Parathyroid adenoma (tissue), 2 donors: ENCODE results near the gene ITGA11.

Experiments used
- H2AFZ ChIP-seq: fragments of 300-600 bp; sonication (generic); one replicate; pipeline ENCODE4 v1.7.0; 2017; ENCODE audit warnings: antibody characterized with exemption, mild to moderate bottlenecking
- H3K27ac ChIP-seq: fragments of 300-600 bp; sonication (generic); one replicate; pipeline ENCODE4 v1.7.0; 2017
- H3K27me3 ChIP-seq: fragments of 300-600 bp; sonication (generic); one replicate; pipeline ENCODE4 v1.7.0; 2017; ENCODE audit warnings: low read length; ENCODE audit not compliant: control insufficient read depth, insufficient read depth
- H3K36me3 ChIP-seq: fragments of 300-600 bp; sonication (generic); one replicate; pipeline ENCODE4 v1.7.0; 2017; ENCODE audit warnings: low read length; ENCODE audit not compliant: control insufficient read depth, insufficient read depth
- H3K4me1 ChIP-seq: fragments of 300-600 bp; sonication (generic); one replicate; pipeline ENCODE4 v1.7.0; 2017; ENCODE audit warnings: control low read depth
- H3K4me2 ChIP-seq: fragments of 300-600 bp; sonication (generic); one replicate; pipeline ENCODE4 v1.7.0; 2017; ENCODE audit warnings: low read length
- H3K4me3 ChIP-seq: fragments of 300-600 bp; sonication (generic); one replicate; pipeline ENCODE4 v1.7.0; 2017; ENCODE audit warnings: low read depth, low read length
- H3K79me2 ChIP-seq: fragments of 300-600 bp; sonication (generic); one replicate; pipeline ENCODE4 v1.7.0; 2017; ENCODE audit warnings: control low read depth
- H3K9ac ChIP-seq: fragments of 300-600 bp; sonication (generic); one replicate; pipeline ENCODE4 v1.7.0; 2017; ENCODE audit warnings: mild to moderate bottlenecking
- H3K9me3 ChIP-seq: fragments of 300-600 bp; sonication (generic); one replicate; pipeline ENCODE4 v1.7.0; 2017; ENCODE audit warnings: low read length; ENCODE audit not compliant: control insufficient read depth
- CTCF ChIP-seq: fragments of 300-600 bp; sonication (generic); IDR thresholded peaks from one replicate; pipeline ENCODE4 v1.7.0; 2017; ENCODE audit warnings: antibody characterized with exemption, mild to moderate bottlenecking
- donor health status: primary hyperparathyroidism.

ITGA11 gene

GRCh38 chr15:68311464-68311835 is 120.5 kb downstream of the ITGA11 start:
- Histone ChIP-seq H3K79me2 (no peaks in the 10 kb centered on the region), H3K9me3 (no peaks in the 10 kb centered on the region), H3K4me3 (no peak overlapping the region), H3K9ac (no peak overlapping the region), H2AFZ (no peak overlapping the region), H3K4me1 (no peaks in the 10 kb centered on the region), H3K4me2 (no peak overlapping the region), H3K27ac (no peak overlapping the region), H3K36me3 (no peaks in the 10 kb centered on the region), H3K27me3 (no peaks in the 10 kb centered on the region)
- TF ChIP-seq CTCF = no peak

GRCh38 chr15:68310804-68311463 is 121.0 kb downstream of the ITGA11 start:
- Histone ChIP-seq H3K4me3 (no peak overlapping the region), H3K9ac (no peak overlapping the region), H3K4me1 (no peaks in the 10 kb centered on the region), H3K9me3 (no peaks in the 10 kb centered on the region), H3K4me2 (no peak overlapping the region), H3K27ac (no peak overlapping the region), H2AFZ (no peak overlapping the region), H3K79me2 (no peaks in the 10 kb centered on the region), H3K27me3 (no peaks in the 10 kb centered on the region), H3K36me3 (no peaks in the 10 kb centered on the region)
- TF ChIP-seq CTCF = no peak

- Histone ChIP-seq H3K36me3 (no peaks in the 10 kb centered on the region), H3K27me3 (no peaks in the 10 kb centered on the region), H3K9ac (no peak overlapping the region), H3K9me3 (no peaks in the 10 kb centered on the region), H2AFZ (no peak overlapping the region), H3K27ac (no peak overlapping the region), H3K4me3 (no peak overlapping the region), H3K4me1 (no peaks in the 10 kb centered on the region), H3K79me2 (no peaks in the 10 kb centered on the region), H3K4me2 (no peak overlapping the region)
- no peak for TF ChIP-seq CTCF
These were observed 121.7 kb downstream of the ITGA11 start for GRCh38 chr15:68310178-68310803.

GRCh38 chr15:68309024-68309423 is 122.9 kb downstream of the ITGA11 start:
- Histone ChIP-seq H3K79me2 (no peaks in the 10 kb centered on the region), H3K9me3 (no peaks in the 10 kb centered on the region), H3K9ac (no peak overlapping the region), H3K4me1 (no peaks in the 10 kb centered on the region), H3K27ac (no peak overlapping the region), H3K4me3 (no peak overlapping the region), H3K4me2 (no peak overlapping the region), H2AFZ (no peak overlapping the region), H3K27me3 (no peaks in the 10 kb centered on the region), H3K36me3 (no peaks in the 10 kb centered on the region)
- TF ChIP-seq CTCF = no peak
